ENCODE results near the gene PAX2.

Gene PAX2

GRCh38 chr10:100742076-100742771 lies 3.2 kb upstream of the PAX2 start:
- Histone ChIP-seq H3K27ac (ENCODE audit: low read depth, low read length) (no peak overlapping the region), H3K27me3 (ENCODE audit: insufficient read depth, low read length) (peaks cover 100% of the 10 kb centered on the region), H3K4me3 (ENCODE audit: low read length) (peak overlapping the region; percentile 15; the same call in 1 of the 2 replicates), H3K4me1 (ENCODE audit: insufficient read depth, low read length) (peaks cover 43% of the 10 kb centered on the region), H3K9ac (ENCODE audit: low read depth, low read length) (no peak overlapping the region), H3K9me3 (ENCODE audit: insufficient read depth, low read depth, low read length) (no peaks in the 10 kb centered on the region), H3K36me3 (ENCODE audit: insufficient read depth, low read length) (no peaks in the 10 kb centered on the region)
- WGBS, result 1% methylated on average over 35 of the region's 37 CpGs

GRCh38 chr10:100742936-100743335 lies 2.4 kb upstream of the PAX2 start:
- H3K9me3 ChIP-seq (ENCODE audit: insufficient read depth, low read depth, low read length), result no peaks in the 10 kb centered on the region
- H3K9ac ChIP-seq (ENCODE audit: low read depth, low read length), result no peak overlapping the region
- H3K36me3 ChIP-seq (ENCODE audit: insufficient read depth, low read length), result no peaks in the 10 kb centered on the region
- peaks cover 43% of the 10 kb centered on the region for H3K4me1 ChIP-seq (ENCODE audit: insufficient read depth, low read length)
- 11% methylated on average over 7 of the region's 7 CpGs for WGBS
- H3K27ac ChIP-seq (ENCODE audit: low read depth, low read length), result no peak overlapping the region
- no peak overlapping the region for H3K4me3 ChIP-seq (ENCODE audit: low read length)
- peaks cover 100% of the 10 kb centered on the region for H3K27me3 ChIP-seq (ENCODE audit: insufficient read depth, low read length)

GRCh38 chr10:100743626-100744135 lies 1.7 kb upstream of the PAX2 start:
- peaks cover 100% of the 10 kb centered on the region for H3K27me3 ChIP-seq (ENCODE audit: insufficient read depth, low read length)
- no peaks in the 10 kb centered on the region for H3K36me3 ChIP-seq (ENCODE audit: insufficient read depth, low read length)
- no peaks in the 10 kb centered on the region for H3K9me3 ChIP-seq (ENCODE audit: insufficient read depth, low read depth, low read length)
- H3K4me1 ChIP-seq (ENCODE audit: insufficient read depth, low read length), result peaks cover 46% of the 10 kb centered on the region
- H3K9ac ChIP-seq (ENCODE audit: low read depth, low read length), result no peak overlapping the region
- H3K4me3 ChIP-seq (ENCODE audit: low read length), result no peak overlapping the region
- no peak overlapping the region for H3K27ac ChIP-seq (ENCODE audit: low read depth, low read length)
- WGBS, result under 1% methylated on average over 16 of the region's 16 CpGs

GRCh38 chr10:100744136-100744986 lies 1.0 kb upstream of the PAX2 start:
- WGBS, result 2% methylated on average over 65 of the region's 65 CpGs
- H3K9me3 ChIP-seq (ENCODE audit: insufficient read depth, low read depth, low read length), result no peaks in the 10 kb centered on the region
- no peak overlapping the region for H3K27ac ChIP-seq (ENCODE audit: low read depth, low read length)
- no peak overlapping the region; the same call in 1 of the 2 replicates for H3K4me3 ChIP-seq (ENCODE audit: low read length)
- no peaks in the 10 kb centered on the region for H3K36me3 ChIP-seq (ENCODE audit: insufficient read depth, low read length)
- peaks cover 44% of the 10 kb centered on the region for H3K4me1 ChIP-seq (ENCODE audit: insufficient read depth, low read length)
- H3K9ac ChIP-seq (ENCODE audit: low read depth, low read length), result no peak overlapping the region
- H3K27me3 ChIP-seq (ENCODE audit: insufficient read depth, low read length), result peaks cover 100% of the 10 kb centered on the region

- Histone ChIP-seq H3K36me3 (ENCODE audit: insufficient read depth, low read length) (no peaks in the 10 kb centered on the region), H3K27ac (ENCODE audit: low read depth, low read length) (no peak overlapping the region), H3K4me3 (ENCODE audit: low read length) (peak overlapping the region; percentile 40), H3K9ac (ENCODE audit: low read depth, low read length) (no peak overlapping the region), H3K9me3 (ENCODE audit: insufficient read depth, low read depth, low read length) (no peaks in the 10 kb centered on the region), H3K4me1 (ENCODE audit: insufficient read depth, low read length) (peaks cover 37% of the 10 kb centered on the region), H3K27me3 (ENCODE audit: insufficient read depth, low read length) (peaks cover 100% of the 10 kb centered on the region)
- WGBS, result under 1% methylated on average over 53 of the region's 54 CpGs
Measured at GRCh38 chr10:100745882-100746783, 751 bp downstream of the PAX2 start.

- Histone ChIP-seq H3K4me1 (ENCODE audit: insufficient read depth, low read length) (peaks cover 31% of the 10 kb centered on the region), H3K36me3 (ENCODE audit: insufficient read depth, low read length) (no peaks in the 10 kb centered on the region)
- 3% methylated on average over 9 of the region's 9 CpGs for WGBS
Measured at GRCh38 chr10:100746784-100747455, 1.5 kb downstream of the PAX2 start.

GRCh38 chr10:100747456-100748230 lies 2.3 kb downstream of the PAX2 start:
- Histone ChIP-seq H3K27ac (ENCODE audit: low read depth, low read length) (no peak overlapping the region), H3K9me3 (ENCODE audit: insufficient read depth, low read depth, low read length) (no peaks in the 10 kb centered on the region), H3K4me1 (ENCODE audit: insufficient read depth, low read length) (peaks cover 24% of the 10 kb centered on the region), H3K9ac (ENCODE audit: low read depth, low read length) (no peak overlapping the region), H3K27me3 (ENCODE audit: insufficient read depth, low read length) (peaks cover 100% of the 10 kb centered on the region), H3K4me3 (ENCODE audit: low read length) (no peak overlapping the region), H3K36me3 (ENCODE audit: insufficient read depth, low read length) (no peaks in the 10 kb centered on the region)
- WGBS, result under 1% methylated on average over 55 of the region's 57 CpGs

More at GRCh38 chr10:100746784-100747455, 1.5 kb downstream of the PAX2 start:
- no peak overlapping the region for H3K27ac ChIP-seq (ENCODE audit: low read depth, low read length)
- H3K27me3 ChIP-seq (ENCODE audit: insufficient read depth, low read length), result peaks cover 100% of the 10 kb centered on the region
- H3K9ac ChIP-seq (ENCODE audit: low read depth, low read length), result no peak overlapping the region
- H3K4me3 ChIP-seq (ENCODE audit: low read length), result peak overlapping the region; percentile 40; the same call in 1 of the 2 replicates
- H3K9me3 ChIP-seq (ENCODE audit: insufficient read depth, low read depth, low read length), result no peaks in the 10 kb centered on the region

- H3K4me1 ChIP-seq (ENCODE audit: insufficient read depth, low read length), result peaks cover 20% of the 10 kb centered on the region
- no peaks in the 10 kb centered on the region for H3K36me3 ChIP-seq (ENCODE audit: insufficient read depth, low read length)
- no peaks in the 10 kb centered on the region for H3K9me3 ChIP-seq (ENCODE audit: insufficient read depth, low read depth, low read length)
- H3K4me3 ChIP-seq (ENCODE audit: low read length), result peak overlapping the region; percentile 11; the same call in 1 of the 2 replicates
- peaks cover 100% of the 10 kb centered on the region for H3K27me3 ChIP-seq (ENCODE audit: insufficient read depth, low read length)
- WGBS, result 2% methylated on average over 56 of the region's 56 CpGs
- H3K27ac ChIP-seq (ENCODE audit: low read depth, low read length), result no peak overlapping the region
- no peak overlapping the region for H3K9ac ChIP-seq (ENCODE audit: low read depth, low read length)
Measured at GRCh38 chr10:100748231-100749058, 3.1 kb downstream of the PAX2 start.

GRCh38 chr10:100749059-100749308 lies 3.6 kb downstream of the PAX2 start:
- no peak overlapping the region for H3K4me3 ChIP-seq (ENCODE audit: low read length)
- H3K4me1 ChIP-seq (ENCODE audit: insufficient read depth, low read length), result peaks cover 16% of the 10 kb centered on the region
- H3K27ac ChIP-seq (ENCODE audit: low read depth, low read length), result no peak overlapping the region
- H3K9ac ChIP-seq (ENCODE audit: low read depth, low read length), result no peak overlapping the region
- no peaks in the 10 kb centered on the region for H3K9me3 ChIP-seq (ENCODE audit: insufficient read depth, low read depth, low read length)
- WGBS, result 1% methylated on average over 6 of the region's 8 CpGs
- H3K27me3 ChIP-seq (ENCODE audit: insufficient read depth, low read length), result peaks cover 100% of the 10 kb centered on the region
- no peaks in the 10 kb centered on the region for H3K36me3 ChIP-seq (ENCODE audit: insufficient read depth, low read length)
